ENCODE data around the gene CENPH. TPM values are rescaled to one million over a fixed set of nuclear protein-coding genes. Genes with fewer than 3 reads are reported as not detected.

CENPH gene
- total and polyA plus RNA-seq, 2 of the 13 experiments (the other 11 are each of a cell fraction or from before 2014, with no cell fraction given): 11.2 to 28.8 TPM

GRCh38 chr5:69234457-69235268 is 45.3 kb downstream of the CENPH start, which contains the start of gene CDK7 (continued):
- 0 out of 2 replicates have a peak, but pooled peaks have one; percentile 28 for TF ChIP-seq POGK (CRISPR knock-in tag; conservative IDR thresholded peaks at IDR 0.05)
- peak; percentile 86 for TF ChIP-seq ZNF350 (CRISPR knock-in tag; IDR thresholded peaks at IDR 0.05; ENCODE audit: borderline replicate concordance, low read depth)
- TF ChIP-seq NFYC (CRISPR knock-in tag; IDR thresholded peaks at IDR 0.05): peak; percentile 69
- TF ChIP-seq SNRNP70 (IDR thresholded peaks at IDR 0.05; ENCODE audit: low read depth, low read length): no peak
- no peak for TF ChIP-seq HOXD1 (CRISPR knock-in tag; IDR thresholded peaks at IDR 0.05)
- no peak for TF ChIP-seq U2AF1 (optimal IDR thresholded peaks at IDR 0.05; ENCODE audit: low read depth, low read length)
- TF ChIP-seq MAX (IDR thresholded peaks at IDR 0.05): peak; percentile 79; the same call in 1 of the 2 replicates
- 0 out of 2 replicates have a peak, but pooled peaks have one; percentile 10 for TF ChIP-seq ZKSCAN1 (IDR thresholded peaks at IDR 0.05; ENCODE audit: low read length)
- no peak for TF ChIP-seq CENPT (CRISPR knock-in tag; IDR thresholded peaks at IDR 0.05; ENCODE audit: low read depth)
- peak; percentile 98 for TF ChIP-seq USF2 (IDR thresholded peaks at IDR 0.05; ENCODE audit: low read depth, low read length)
- peak; percentile 100; the same call in 1 of the 2 replicates for TF ChIP-seq USF2 (CRISPR knock-in tag; IDR thresholded peaks at IDR 0.05; ENCODE audit: borderline replicate concordance)
- no peak for TF ChIP-seq ZNF816 (CRISPR knock-in tag; IDR thresholded peaks at IDR 0.05; ENCODE audit: borderline replicate concordance)
- TF ChIP-seq ZHX1 (CRISPR knock-in tag; IDR thresholded peaks at IDR 0.05; ENCODE audit: low read depth): 0 out of 2 replicates have a peak, but pooled peaks have one; percentile 58
- TF ChIP-seq ZNF576 (CRISPR knock-in tag; IDR thresholded peaks at IDR 0.05): no peak
- TF ChIP-seq BCL3 (CRISPR knock-in tag; IDR thresholded peaks at IDR 0.05): peak; percentile 56; the same call in 1 of the 2 replicates
- TF ChIP-seq ATF2 (CRISPR knock-in tag; IDR thresholded peaks at IDR 0.05): peak; percentile 18; the same call in 1 of the 2 replicates
- TF ChIP-seq XRCC5 (optimal IDR thresholded peaks at IDR 0.05; ENCODE audit: low read length): peak; percentile 84

All from HepG2 (cell line).